H4 (cell line): Measurements from ENCODE around the gene GNAI3. TPM values are rescaled to one million over a fixed set of nuclear protein-coding genes. Genes with fewer than 3 reads are reported as not detected.

Source experiments
- DNase-seq: peaks from one replicate; pipeline ENCODE4 v3.0.0-alpha.2; 2015; ENCODE audit warnings: low spot score
- total RNA-seq: library from RNA; depleted of rRNA; stranded (reverse); fragments of >200 nt; shearing (Covaris generic); gene quantifications from 2 replicates; pipeline ENCODE4 v1.2.3, GENCODE V29; 2014

GNAI3 gene
- total RNA-seq, 1 experiment from 2014 or later: 9.8 TPM

DNA sequence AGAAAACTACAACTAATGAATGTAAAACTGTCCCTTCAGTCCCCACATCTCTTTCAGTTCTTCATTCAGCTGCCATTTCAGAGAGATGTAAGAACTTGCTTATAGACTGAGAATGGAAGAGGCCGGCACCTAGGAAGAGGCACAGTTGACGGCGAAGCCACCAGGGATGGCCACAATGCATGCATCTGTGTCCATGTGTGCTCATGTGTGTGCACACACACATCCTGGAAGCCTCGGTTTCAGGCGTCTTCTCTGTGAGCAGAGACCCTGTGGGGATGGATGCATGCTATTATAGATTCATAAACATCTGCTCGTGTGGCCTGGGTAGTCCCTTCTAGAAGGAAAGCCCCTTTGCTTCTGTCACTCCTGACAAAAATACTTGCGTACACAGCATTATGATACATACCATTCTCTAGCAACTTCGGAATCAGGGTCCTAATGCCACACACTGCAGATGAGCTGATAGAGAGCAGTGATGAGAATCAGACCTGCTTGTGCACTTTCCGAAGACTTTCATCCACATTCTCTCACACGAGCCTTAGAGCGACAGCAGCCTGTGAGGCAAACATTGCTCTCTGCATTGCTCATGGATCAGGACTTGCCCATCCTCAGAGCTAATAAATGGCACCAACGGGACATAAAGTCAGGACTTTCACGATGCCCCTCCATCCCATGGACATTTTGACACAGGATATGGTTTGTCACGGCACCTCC is 21.2 kb upstream of the GNAI3 start:
- no peak for DNase-seq

DNA sequence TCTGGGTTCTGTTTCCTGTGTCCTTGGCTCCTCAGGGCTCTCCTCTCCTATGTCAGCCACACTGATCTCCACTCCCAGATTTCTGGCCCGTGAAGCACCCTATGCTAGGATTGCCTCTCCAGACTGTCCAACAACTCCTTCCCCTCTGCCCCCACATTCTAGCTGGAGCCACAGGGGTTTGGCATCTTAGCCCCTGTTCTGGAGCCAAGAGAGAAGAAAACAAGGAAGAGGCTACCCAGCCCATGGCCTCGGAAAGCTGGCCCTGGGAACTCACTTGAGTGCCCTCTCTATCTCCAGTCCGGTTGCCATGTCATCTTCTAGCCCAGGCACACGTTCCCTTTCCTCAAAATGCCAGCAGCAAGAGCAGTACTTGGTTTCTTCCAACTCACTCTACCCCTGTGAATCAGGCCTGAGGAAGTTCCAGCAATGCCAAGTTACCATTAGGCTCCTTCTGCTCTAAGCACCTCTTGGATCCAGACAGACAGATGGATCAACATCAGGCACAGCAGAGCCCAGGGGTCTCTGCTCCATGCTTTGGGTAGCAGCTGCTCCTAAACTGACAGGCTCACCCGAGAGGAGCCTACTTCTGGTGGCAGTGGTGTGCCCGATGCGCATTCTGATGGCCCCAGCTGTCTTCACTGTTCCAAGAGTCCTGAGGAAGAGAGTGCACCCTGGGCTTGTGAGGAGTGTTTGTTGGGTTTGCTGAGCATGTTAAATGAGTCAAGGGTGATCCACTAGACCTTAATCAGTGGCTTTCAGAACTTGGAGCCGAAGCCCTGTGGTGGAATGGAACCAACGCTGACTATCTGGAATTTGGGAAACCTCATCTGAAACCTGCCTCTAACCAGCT is 20.3 kb upstream of the GNAI3 start:
- DNase-seq: no peak

DNA sequence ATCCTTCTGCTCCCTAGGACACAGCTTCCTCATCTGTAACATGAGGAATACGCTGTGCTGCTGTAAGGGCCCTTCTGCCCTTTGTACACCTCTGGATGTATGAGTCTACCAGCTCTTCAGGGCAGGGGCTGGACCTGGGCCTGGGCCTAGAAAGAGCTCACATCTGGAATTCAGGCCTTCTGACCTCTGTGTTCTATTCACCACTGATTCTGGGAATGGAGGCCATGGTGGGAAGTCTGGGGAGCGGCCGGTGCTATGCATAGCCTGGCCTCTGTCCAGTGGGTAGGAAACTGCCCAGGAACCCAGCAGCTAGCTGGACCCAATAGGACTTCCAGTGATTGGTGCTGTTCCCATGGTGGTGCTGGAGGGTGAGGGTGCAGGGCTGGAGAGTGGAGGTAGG is 19.7 kb upstream of the GNAI3 start:
- DNase-seq: no peak

DNA sequence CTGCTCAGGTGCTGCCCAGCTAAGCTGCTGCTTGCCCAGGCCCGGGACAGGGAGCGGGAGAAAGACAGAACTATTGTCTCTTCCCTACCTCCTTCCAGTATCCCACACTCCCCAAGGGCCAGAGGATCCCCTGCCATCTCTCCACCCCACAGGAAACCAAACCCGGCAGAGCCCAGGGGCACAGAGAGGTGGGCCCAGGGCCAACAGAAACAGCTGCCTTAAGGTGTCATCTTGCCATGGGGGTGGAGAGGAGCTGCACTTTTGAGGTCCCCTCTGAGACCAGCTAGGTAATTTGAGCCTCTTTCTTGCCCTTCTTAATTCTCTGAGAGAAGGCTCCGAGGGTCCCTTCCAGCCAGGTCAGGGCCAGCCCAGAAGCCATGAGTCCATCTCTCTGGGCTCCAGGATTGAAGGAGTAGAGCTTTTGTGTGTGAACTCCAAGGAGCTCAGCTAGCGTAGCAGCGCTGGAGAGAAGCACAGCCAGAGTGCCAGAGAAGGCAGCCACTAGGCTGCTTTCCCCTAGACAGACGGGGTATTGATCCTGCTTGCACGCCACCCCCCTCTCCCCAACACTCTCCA is 18.4 kb upstream of the GNAI3 start:
- DNase-seq: no peak

DNA sequence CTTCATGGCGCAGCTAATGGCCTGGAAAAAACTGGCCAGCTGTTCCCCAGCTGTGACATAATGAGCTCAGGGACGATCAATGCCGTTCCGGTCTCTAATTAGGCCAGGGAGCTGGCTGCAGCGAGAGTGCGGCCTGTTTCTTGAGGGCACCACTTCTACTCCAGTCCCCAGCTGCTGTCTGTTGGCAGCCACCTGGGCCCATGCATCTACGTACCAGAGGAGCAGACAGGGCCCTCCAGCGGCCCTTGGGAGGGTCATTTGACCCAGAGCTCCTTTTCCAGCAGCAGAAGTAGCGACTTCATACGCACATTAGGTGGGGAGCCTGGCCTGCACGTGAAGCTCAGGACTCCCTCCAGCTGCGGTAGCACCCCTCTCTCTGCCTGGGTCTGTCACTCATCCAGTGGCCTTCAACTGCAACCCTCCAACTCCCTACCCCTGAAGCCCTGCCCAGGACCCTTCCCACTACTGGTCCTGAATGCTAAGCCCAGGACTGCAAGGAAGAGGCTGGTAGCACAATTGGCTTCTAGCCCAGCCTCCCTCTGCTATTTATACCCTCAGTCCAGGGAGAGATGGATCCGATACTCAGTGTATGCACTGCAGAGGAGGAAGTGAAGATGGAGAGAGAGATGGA is 17.8 kb upstream of the GNAI3 start:
- DNase-seq: no peak

DNA sequence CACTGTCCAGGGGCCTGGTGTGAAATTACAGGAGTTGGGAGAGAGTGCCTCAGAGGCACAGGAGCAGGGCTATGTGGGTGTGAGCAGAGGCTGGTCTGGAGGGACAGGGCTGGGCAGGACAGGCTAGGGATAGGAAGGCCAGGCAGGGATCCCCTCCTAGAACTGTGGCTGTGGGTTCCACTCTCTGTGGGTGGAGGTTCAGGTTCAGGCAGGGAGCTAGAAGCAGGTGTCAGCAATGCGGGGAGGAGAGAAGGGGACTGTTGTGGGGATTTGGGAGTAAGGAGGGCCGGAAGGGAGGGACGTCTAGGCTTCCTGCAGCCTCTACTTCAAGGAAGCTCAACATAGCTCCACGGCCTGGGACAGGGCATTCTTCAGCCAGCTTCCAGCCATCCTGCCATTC is 17.0 kb upstream of the GNAI3 start:
- DNase-seq: no peak

DNA sequence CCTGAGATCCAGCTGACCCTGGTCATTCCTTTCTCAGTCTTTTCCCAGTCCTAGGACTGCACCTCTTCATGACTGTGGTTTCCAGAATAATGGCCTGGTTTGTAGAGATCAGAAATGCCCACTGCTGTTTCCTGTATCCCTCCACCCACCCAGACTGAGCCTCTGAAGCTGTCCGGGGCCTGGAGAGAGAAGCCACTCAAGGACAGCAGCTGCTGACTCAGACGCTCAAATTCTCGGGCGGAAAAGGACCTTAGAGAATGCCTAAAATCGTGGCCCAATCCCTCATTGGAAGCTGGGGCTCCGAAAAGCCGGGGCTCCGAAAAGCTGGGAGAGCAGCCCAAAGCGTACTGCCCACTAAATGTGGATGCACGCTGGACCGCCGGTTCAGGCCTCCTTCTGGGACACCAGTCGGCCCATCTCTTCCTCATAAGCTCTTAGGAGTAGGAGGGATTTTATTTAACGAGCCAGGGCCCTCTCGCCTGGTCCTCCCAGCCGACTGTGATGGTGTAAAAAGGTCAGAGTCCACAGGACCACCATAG is 16.5 kb upstream of the GNAI3 start:
- no peak for DNase-seq

- DNase-seq: peak; percentile 65
These were observed 15.9 kb upstream of the GNAI3 start for GRCh38 chr1:109532365-109533136.

GRCh38 chr1:109534307-109534858 is 14.0 kb upstream of the GNAI3 start:
- no peak for DNase-seq

GRCh38 chr1:109535481-109535880 is 12.9 kb upstream of the GNAI3 start:
- DNase-seq: no peak

GRCh38 chr1:109535971-109536491 is 12.4 kb upstream of the GNAI3 start:
- no peak for DNase-seq

GRCh38 chr1:109537450-109538178 is 10.8 kb upstream of the GNAI3 start:
- no peak for DNase-seq

GRCh38 chr1:109538827-109539555 is 9.4 kb upstream of the GNAI3 start:
- no peak for DNase-seq

- no peak for DNase-seq
These were observed 8.7 kb upstream of the GNAI3 start, which contains the start of gene GPR61 for GRCh38 chr1:109539676-109540075. TSS of gene GPR61 (plus strand) at chr1:109539872. CDS start at chr1:109543023, 3,151 bp downstream.

GRCh38 chr1:109541102-109541501 is 7.3 kb upstream of the GNAI3 start:
- no peak for DNase-seq

GRCh38 chr1:109542657-109543056 is 5.8 kb upstream of the GNAI3 start:
- DNase-seq: no peak

- no peak for DNase-seq
These were observed 5.0 kb upstream of the GNAI3 start for GRCh38 chr1:109543283-109543987.

- DNase-seq: no peak
These were observed 4.3 kb upstream of the GNAI3 start for GRCh38 chr1:109543988-109544735.
